PC-3 (cell line): Measurements from ENCODE around the gene GNB1. TPM values are rescaled to one million over a fixed set of nuclear protein-coding genes. Genes with fewer than 3 reads are reported as not detected.

ENCODE experiments used
- ATAC-seq: fragments of 200-7000 bp; cut with Tn5 transposase; 2 replicates; pipeline ENCODE4 v1.9.1; 2020; ENCODE audit warnings: mild to moderate bottlenecking, moderate library complexity
- BruUV-seq: library from RNA; stranded (reverse); fragments of 400-500 nt; replicated peaks from 2 replicates; lab custom pipeline; 2021; lab: Mats Ljungman, UMichigan
- CTCF ChIA-PET: fragments of 300-600 bp; sonication (Branson Sonifier 250); formaldehyde crosslinking; loops from one replicate; lab custom pipeline; 2022; ENCODE audit warnings: antibody characterized with exemption; lab: Charles Lee
- POLR2A ChIA-PET: fragments of 300-600 bp; sonication (Branson Sonifier 250); formaldehyde crosslinking; loops from one replicate; lab custom pipeline; 2022; ENCODE audit warnings: antibody characterized with exemption; ENCODE audit not compliant: unreplicated experiment; lab: Charles Lee
- DNase-seq: peaks from one replicate; pipeline ENCODE4 v3.0.0-alpha.2; 2015
- H2AFZ ChIP-seq: fragments of 300-600 bp; sonication (generic); 2 replicates; pipeline ENCODE4 v1.6.0; 2016; ENCODE audit warnings: antibody characterized with exemption, low read length
- H3F3A ChIP-seq: fragments of 300-600 bp; sonication (generic); one replicate; pipeline ENCODE4 v1.6.0; 2017; ENCODE audit warnings: antibody characterized with exemption, low read length, control low read depth, mild to moderate bottlenecking; ENCODE audit not compliant: unreplicated experiment
- H3K27ac ChIP-seq: fragments of 300-600 bp; sonication (generic); 2 replicates; pipeline ENCODE4 v1.5.1; 2016; ENCODE audit warnings: mild to moderate bottlenecking, low read length
- H3K27me3 ChIP-seq: fragments of 300-600 bp; sonication (generic); 2 replicates; pipeline ENCODE4 v1.6.1; 2016; ENCODE audit warnings: low read length, mixed read lengths
- H3K36me3 ChIP-seq: fragments of 300-600 bp; sonication (generic); 2 replicates; pipeline ENCODE4 v1.6.1; 2016; ENCODE audit warnings: low read depth, mixed run types, low read length, mixed read lengths
- H3K4me1 ChIP-seq: fragments of 300-600 bp; sonication (generic); 2 replicates; pipeline ENCODE4 v1.5.1; 2016; ENCODE audit warnings: low read length; ENCODE audit not compliant: insufficient read depth
- H3K4me2 ChIP-seq: fragments of 300-600 bp; sonication (generic); 2 replicates; pipeline ENCODE4 v1.6.0; 2016; ENCODE audit warnings: low read length
- H3K4me3 ChIP-seq: fragments of 300-600 bp; sonication (generic); 2 replicates; pipeline ENCODE4 v1.5.1; 2016; ENCODE audit warnings: mild to moderate bottlenecking, low read length, mixed read lengths
- H3K79me2 ChIP-seq: fragments of 300-600 bp; sonication (generic); 2 replicates; pipeline ENCODE4 v1.6.1; 2017; ENCODE audit warnings: low read length, mixed read lengths
- H3K9ac ChIP-seq: fragments of 300-600 bp; sonication (generic); 2 replicates; pipeline ENCODE4 v1.6.0; 2016; ENCODE audit warnings: mild to moderate bottlenecking, low read length
- H3K9me2 ChIP-seq: fragments of 300-600 bp; sonication (generic); replicated peaks from 2 replicates; pipeline ENCODE4 v1.6.1; 2016; ENCODE audit warnings: mixed run types, low read length, mixed read lengths
- H3K9me3 ChIP-seq: fragments of 300-600 bp; sonication (generic); 2 replicates; pipeline ENCODE4 v1.6.1; 2016; ENCODE audit warnings: low read length, mixed read lengths
- H4K20me1 ChIP-seq: fragments of 300-600 bp; sonication (generic); 2 replicates; pipeline ENCODE4 v1.6.1; 2016; ENCODE audit warnings: low read length, mixed read lengths
- CTCF ChIP-seq: fragments of 300-600 bp; sonication (generic); conservative IDR thresholded peaks from 2 replicates; pipeline ENCODE4 v1.5.1; 2017; ENCODE audit warnings: antibody characterized with exemption, low read depth, mild to moderate bottlenecking, low read length
- EZH2 ChIP-seq: fragments of 300-600 bp; sonication (generic); IDR thresholded peaks from one replicate; pipeline ENCODE4 v1.6.1; 2017; ENCODE audit warnings: antibody characterized with exemption, mild to moderate bottlenecking, low read length; ENCODE audit not compliant: unreplicated experiment
- EZH2phosphoT487 ChIP-seq: fragments of 300-600 bp; sonication (generic); IDR thresholded peaks from 2 replicates; pipeline ENCODE4 v1.6.1; 2018; ENCODE audit warnings: mild to moderate bottlenecking, antibody characterized with exemption, low read length, borderline replicate concordance
- intact Hi-C: fragments of 100-400 bp; cut with micrococcal nuclease; formaldehyde crosslinking; loops from 2 replicates; pipeline ENCODE4 v1.9.0; 2023
- total RNA-seq: library from RNA; depleted of rRNA; stranded (reverse); fragments of >200 nt; gene quantifications from 2 replicates; pipeline ENCODE4 v1.2.3, GENCODE V29; 2014

The GNB1 gene
- total RNA-seq, 1 experiment from 2014 or later, result 125 TPM

GRCh38 chr1:1901641-1902294, 10.9 kb upstream of the GNB1 start:
- H3F3A ChIP-seq, result no peaks in the 10 kb centered on the region
- ChIA-PET POLR2A (no interaction called here), CTCF (no interaction called here)
- H3K9me3 ChIP-seq, result no peaks in the 10 kb centered on the region
- no peaks in the 10 kb centered on the region for H3K27me3 ChIP-seq
- no peaks in the 10 kb centered on the region for H3K79me2 ChIP-seq
- intact Hi-C loops, result loop anchor here (10.0 kb wide), 1 partner anchor 217 kb away; no protein-coding TSS in a partner anchor
- BruUV-seq, result no TSS peak
- no peak for TF ChIP-seq EZH2
- no peak for TF ChIP-seq CTCF
- TF ChIP-seq EZH2phosphoT487, result no peak
- no peaks in the 10 kb centered on the region for H3K9me2 ChIP-seq
- no peak overlapping the region for H2AFZ ChIP-seq
- no peak overlapping the region for H3K4me2 ChIP-seq
- H3K4me3 ChIP-seq, result no peak overlapping the region
- H3K9ac ChIP-seq, result no peak overlapping the region
- no peak overlapping the region for H3K27ac ChIP-seq
- H3K4me1 ChIP-seq, result peaks cover 4% of the 10 kb centered on the region; the same call in 1 of the 2 replicates
- no peak for ATAC-seq
- no peaks in the 10 kb centered on the region for H3K36me3 ChIP-seq
- H4K20me1 ChIP-seq, result no peaks in the 10 kb centered on the region
- no peak for DNase-seq

- BruUV-seq, result no TSS peak
- POLR2A ChIA-PET, result interaction anchor here (0.7 kb wide), 1 partner anchor 9 kb away, joined by 47 read pairs; no protein-coding TSS in a partner anchor
- CTCF ChIA-PET, result no interaction called here
Observed at GRCh38 chr1:1900883-1901640, 10.2 kb upstream of the GNB1 start.

More at GRCh38 chr1:1900883-1901640, 10.2 kb upstream of the GNB1 start:
- H3K9me3 ChIP-seq, result no peaks in the 10 kb centered on the region
- no peaks in the 10 kb centered on the region for H3K79me2 ChIP-seq
- H4K20me1 ChIP-seq, result no peaks in the 10 kb centered on the region
- no peak overlapping the region for H2AFZ ChIP-seq
- no peaks in the 10 kb centered on the region for H3K36me3 ChIP-seq
- no peak overlapping the region for H3K4me2 ChIP-seq
- no peaks in the 10 kb centered on the region for H3F3A ChIP-seq
- ATAC-seq (no peak), DNase-seq (no peak)
- H3K27ac ChIP-seq, result no peak overlapping the region
- H3K27me3 ChIP-seq, result no peaks in the 10 kb centered on the region
- no peaks in the 10 kb centered on the region for H3K9me2 ChIP-seq
- TF ChIP-seq EZH2phosphoT487 (no peak), EZH2 (no peak), CTCF (no peak)
- intact Hi-C loops, result loop anchor here (10.0 kb wide), 1 partner anchor 216 kb away; no protein-coding TSS in a partner anchor
- no peak overlapping the region for H3K4me3 ChIP-seq
- peaks cover 4% of the 10 kb centered on the region; the same call in 1 of the 2 replicates for H3K4me1 ChIP-seq
- H3K9ac ChIP-seq, result no peak overlapping the region
